ENCODE data around the gene OR5T1.

The OR5T1 gene

GRCh38 chr11:56273854-56274253, at the start of gene OR5T1:
Gene OR5T1 (plus strand): TSS chr11:56274154. CDS start chr11:56275639, 1,485 bp downstream.
- in situ Hi-C loops (cut with HindIII; ENCODE audit: low sequenced_read_pairs) = no loop called here

GRCh38 chr11:56234155-56234554, 39.8 kb upstream of the OR5T1 start, which contains the start of gene OR5T2:
Gene OR5T2 (minus strand): TSS chr11:56234255. CDS start chr11:56233062, 1,193 bp downstream.
- in situ Hi-C loops (cut with HindIII; ENCODE audit: low sequenced_read_pairs) = no loop called here

GRCh38 chr11:56251954-56252353, 22.0 kb upstream of the OR5T1 start, which contains the start of gene OR5T3:
Gene OR5T3 (plus strand): TSS chr11:56252254. CDS start chr11:56252254, 0 bp downstream.
- in situ Hi-C loops (cut with HindIII; ENCODE audit: low sequenced_read_pairs) = no loop called here

- in situ Hi-C loops (cut with HindIII; ENCODE audit: low sequenced_read_pairs) = no loop called here
These were observed 2.9 kb upstream of the OR5T1 start for GRCh38 chr11:56271092-56271491.

- in situ Hi-C loops (cut with HindIII; ENCODE audit: low sequenced_read_pairs) = no loop called here
These were observed 18.2 kb downstream of the OR5T1 start, which contains the start of gene OR8H1 for GRCh38 chr11:56292154-56292553. Gene OR8H1 (minus strand): TSS chr11:56292254. CDS start chr11:56291062, 1,192 bp downstream.

GRCh38 chr11:56296898-56297297, 22.9 kb downstream of the OR5T1 start:
- in situ Hi-C loops (cut with HindIII; ENCODE audit: low sequenced_read_pairs) = no loop called here

- in situ Hi-C loops (cut with HindIII; ENCODE audit: low sequenced_read_pairs) = no loop called here
These were observed 33.9 kb downstream of the OR5T1 start for GRCh38 chr11:56307836-56308235.

GRCh38 chr11:56314844-56315243, 40.9 kb downstream of the OR5T1 start, which contains the start of gene OR8K3:
Gene OR8K3 (plus strand): TSS chr11:56315144. CDS start chr11:56318307, 3,163 bp downstream.
- in situ Hi-C loops (cut with HindIII; ENCODE audit: low sequenced_read_pairs) = no loop called here

All from endothelial cell of hepatic sinusoid (primary cell).